HG02623 (cell line): Measurements from ENCODE around the gene RIPOR1.

Experiments
- ATAC-seq: cut with Tn5 transposase; IDR thresholded peaks from one replicate; pipeline ENCODE4 v1.9.1; 2021; ENCODE audit warnings: moderate library complexity; ENCODE audit not compliant: unreplicated experiment

Gene RIPOR1

DNA sequence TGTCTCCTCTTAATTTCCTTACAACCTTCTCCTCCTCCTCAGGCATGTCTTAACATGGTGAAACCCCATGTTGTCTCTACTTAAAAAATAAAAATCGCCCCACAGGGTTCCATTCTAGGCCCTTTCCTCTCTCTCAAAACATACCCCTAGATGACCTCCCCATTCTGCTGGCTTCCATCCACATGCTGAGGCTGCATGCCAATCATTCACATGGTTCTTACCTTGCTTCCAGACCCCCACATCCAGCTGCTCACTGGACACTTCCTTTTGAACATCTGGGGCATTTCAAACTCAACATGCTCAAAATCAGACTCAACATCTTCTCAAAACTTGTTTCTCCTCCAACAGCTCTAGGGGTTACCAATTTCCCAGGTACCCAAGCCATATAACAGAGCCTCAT is 21.3 kb downstream of the RIPOR1 start:
- ATAC-seq: no peak

DNA sequence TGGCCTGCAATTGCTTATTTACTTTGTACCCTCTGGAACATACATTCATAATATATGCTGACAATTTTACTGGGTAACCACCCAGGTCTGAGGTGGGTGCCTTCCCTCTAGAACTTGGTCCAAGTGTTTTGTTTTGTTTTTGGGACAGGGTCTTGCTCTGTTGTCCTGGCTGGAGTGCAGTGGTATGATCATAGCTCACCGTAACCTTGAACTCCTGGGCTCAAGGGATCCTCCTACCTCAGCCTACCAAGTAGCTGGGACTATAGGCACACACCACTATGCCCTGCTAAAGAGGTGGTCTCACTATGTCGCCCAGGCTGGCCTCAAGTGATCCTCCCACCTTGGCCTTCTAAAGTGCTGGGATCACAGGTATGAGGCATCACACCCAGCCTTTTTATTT is 22.5 kb downstream of the RIPOR1 start:
- no peak for ATAC-seq

DNA sequence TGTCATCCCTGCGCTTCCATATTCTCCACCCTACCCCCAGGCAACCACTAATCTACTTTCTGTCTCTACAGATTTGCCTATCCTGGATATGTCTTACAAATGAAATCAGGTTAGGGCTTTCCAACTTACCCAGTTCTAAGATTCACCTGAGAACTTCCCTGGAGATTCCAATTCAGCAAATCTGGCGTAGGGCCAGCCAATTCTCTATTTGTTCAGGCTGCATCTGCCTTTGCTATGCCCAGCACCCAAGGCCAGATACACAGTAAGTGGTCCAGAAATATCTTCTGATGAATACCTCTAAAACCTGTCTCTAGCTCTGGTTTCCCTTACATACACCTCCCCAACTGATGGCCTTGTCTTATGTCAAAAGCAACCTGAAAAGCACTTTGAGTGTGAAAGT is 23.3 kb downstream of the RIPOR1 start:
- ATAC-seq: no peak

DNA sequence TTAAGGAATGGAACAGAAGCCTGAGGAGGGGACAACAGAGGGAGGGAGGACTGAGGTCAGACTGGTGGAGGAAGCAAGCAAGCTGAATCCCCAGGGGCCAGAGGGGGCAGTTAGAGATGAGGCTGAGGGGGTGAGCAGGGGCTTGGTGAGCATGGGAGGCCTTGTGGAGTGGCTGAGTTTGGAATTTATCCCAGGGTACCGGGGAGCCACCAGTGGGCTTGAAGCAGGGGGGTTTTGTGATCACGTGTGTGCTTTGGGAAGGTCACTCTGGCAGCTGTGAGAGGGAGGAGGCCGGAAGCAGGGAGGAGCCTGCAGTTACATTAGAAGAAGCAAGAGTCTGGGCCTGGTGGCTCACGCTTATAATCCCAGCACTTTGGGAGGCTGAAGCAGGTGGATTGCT is 23.8 kb downstream of the RIPOR1 start:
- ATAC-seq: no peak

DNA sequence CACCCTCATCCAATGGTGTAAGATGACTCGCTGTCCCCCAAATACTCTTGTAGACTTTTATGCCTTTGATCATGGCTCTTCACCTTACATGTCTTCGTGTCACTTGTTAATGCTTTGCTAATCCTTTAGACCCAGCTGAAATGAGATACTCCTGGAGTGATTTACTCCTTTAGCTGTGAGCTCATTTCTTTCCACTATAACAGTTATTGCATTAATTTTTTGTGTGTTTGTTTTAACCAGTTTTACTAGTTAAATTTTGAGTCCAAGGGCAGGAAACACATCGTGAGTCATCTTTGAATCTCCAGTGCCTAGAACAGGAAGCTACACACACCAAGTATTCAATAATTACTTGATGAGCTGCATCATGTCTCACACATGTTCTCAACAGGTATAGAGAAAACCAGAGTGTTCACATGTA is 27.2 kb downstream of the RIPOR1 start:
- no peak for ATAC-seq

DNA sequence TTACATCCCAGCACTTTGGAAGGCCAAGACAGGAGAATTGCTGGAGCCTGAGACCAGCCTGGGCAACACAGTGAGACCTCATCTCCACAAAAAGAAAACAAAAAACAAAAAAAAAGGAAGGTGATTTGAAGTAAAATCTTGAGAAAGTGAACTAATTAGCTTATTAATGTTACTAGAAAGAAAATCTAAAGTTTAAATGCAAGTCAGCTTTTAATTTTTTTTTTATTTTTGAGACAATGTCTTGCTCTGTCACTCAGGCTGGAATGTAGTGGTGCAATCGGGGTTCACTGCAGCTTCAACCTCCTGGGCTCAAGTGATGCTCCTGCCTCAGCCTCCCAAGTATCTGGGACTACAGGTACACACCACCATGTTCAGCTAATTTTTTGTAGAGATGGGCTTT is 30.2 kb downstream of the RIPOR1 start:
- no peak for ATAC-seq

DNA sequence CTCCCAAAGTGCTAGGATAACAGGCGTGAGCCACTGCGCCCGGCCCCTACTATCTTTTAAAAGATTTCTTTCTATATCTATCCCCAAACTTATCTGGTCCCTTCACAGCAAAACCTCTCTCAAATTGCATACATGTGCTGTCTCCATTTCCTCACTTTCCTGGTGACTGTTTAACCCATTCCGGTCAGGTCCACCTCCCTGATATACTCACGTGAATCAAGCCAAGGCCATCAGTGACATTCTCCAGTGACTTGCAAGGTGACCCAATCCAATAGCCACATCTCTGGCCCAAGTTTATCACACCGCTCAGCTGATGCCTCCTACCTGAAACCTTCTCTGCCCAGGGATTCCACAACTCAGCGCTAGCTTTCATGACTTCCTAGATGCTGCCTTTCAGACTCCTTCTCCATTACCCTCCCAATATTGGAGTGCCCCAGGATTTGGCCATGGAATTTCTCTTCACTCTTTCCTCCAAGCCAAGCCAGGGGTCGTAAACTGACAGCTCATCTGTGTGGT is 32.3 kb downstream of the RIPOR1 start:
- no peak for ATAC-seq

DNA sequence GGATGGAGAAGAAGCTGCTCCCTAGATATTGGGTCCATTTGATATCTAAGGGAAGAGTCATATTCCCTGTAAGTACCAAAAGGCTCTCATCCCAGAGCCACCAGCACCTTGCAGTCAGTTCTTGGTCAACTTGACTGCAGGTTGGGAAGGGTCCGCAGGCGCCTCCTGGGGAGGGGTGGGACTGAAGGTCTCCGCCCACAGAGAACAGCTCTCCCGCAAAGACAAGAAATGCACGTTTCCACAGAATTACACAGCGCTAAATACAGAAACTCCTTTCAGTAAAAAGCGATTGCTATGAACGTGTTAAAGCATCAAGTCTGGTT is 32.8 kb downstream of the RIPOR1 start:
- no peak for ATAC-seq

DNA sequence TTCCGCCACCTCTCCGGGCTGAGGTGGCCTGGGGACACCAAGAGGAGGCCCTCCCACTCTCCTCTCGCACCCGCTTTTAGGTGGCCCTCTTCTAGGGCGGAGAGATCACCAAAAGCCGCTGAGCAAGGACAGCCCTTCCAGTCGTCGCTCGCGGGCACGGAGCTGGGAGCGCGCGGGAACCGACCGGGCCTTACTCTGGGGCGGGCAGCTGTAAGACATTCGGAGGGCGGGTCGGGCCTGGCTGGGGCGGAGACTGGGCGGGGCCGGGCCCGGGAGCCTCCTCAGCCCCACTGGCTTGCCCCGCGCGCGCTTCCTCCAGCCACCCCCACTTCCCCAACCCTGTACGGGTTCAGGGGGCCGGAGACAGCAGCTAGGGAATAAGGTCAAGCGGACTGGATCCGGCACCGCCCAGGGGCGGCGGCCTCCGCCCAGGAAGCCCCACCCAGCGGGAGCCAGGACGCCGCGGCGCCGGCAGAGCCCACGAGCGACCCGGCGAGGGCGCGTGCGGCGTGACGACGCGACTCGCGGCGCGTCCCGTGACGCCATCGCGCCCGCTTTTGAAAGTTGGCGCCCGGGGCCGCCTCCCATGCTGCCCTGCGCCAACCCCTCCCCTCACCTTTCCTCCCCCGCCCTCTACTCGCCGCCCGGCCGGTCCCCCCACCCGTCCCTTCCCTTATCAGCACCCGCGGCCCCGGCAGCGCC is 33.3 kb downstream of the RIPOR1 start:
- ATAC-seq: peak; percentile 74

DNA sequence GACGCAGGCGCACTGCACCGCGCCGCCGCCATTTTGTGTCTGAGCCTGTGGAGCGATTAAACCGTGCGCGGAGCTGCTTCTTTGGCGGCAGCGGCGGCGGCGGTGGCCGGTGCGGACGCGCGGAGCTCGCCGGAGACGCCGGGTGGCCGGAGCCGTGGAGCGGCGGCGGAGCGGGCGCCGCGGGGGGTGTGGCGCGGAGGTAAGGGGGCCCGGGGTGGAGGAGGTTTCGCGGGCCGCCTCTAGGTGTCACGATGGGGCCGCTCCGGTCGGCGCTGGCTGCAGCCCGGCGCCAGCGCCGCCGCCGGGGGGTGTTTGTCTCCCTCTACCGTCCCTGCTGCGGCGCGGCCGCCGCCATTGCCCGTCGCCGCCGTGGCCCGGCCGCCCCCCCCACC is 33.9 kb downstream of the RIPOR1 start, which contains the start of gene CTCF:
TSS of gene CTCF (plus strand) at position 1 of the 392 bp plus-strand sequence. CDS start 48,307 bp downstream, outside the sequence.
- ATAC-seq: peak; percentile 49

DNA sequence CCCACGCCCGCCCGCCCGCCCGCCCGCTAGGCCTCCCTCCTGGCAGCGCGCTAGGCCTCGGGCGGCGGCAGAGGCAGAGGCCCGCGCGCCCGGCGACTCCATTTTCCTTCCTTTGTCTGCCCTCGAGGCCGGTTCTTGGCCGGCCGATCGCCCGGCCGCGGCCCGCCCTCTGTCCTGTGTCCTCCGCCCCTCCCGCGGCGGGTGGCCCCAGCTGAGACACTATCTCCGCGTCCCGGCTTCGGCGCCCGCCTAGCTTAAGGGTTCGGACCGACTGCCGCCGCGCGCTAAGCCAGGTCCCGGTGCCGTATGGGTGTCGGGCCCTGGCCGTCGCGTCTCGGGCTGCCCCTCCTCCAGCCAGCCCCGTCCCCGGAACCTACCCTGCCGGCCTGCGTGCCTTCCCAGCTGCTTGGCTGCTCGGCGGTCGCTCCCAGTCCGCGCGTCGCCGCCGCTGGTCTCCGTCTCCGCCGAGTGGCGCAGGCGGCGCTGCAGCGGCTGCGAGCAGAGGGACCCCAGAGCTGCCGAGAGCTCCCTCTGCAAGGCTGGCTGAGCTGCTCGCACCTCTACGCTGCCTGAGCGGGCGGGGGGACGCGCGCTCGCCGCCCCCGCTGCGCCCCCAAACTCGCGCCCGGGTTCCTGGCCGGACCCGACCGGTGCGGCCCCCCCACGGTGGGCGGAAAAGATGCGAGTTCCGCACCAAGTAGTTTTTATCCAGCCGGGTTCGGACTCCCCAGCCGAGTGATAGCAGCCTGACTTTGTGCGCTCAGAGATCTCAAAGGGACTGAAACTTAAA is 34.5 kb downstream of the RIPOR1 start:
- peak; percentile 9 for ATAC-seq

DNA sequence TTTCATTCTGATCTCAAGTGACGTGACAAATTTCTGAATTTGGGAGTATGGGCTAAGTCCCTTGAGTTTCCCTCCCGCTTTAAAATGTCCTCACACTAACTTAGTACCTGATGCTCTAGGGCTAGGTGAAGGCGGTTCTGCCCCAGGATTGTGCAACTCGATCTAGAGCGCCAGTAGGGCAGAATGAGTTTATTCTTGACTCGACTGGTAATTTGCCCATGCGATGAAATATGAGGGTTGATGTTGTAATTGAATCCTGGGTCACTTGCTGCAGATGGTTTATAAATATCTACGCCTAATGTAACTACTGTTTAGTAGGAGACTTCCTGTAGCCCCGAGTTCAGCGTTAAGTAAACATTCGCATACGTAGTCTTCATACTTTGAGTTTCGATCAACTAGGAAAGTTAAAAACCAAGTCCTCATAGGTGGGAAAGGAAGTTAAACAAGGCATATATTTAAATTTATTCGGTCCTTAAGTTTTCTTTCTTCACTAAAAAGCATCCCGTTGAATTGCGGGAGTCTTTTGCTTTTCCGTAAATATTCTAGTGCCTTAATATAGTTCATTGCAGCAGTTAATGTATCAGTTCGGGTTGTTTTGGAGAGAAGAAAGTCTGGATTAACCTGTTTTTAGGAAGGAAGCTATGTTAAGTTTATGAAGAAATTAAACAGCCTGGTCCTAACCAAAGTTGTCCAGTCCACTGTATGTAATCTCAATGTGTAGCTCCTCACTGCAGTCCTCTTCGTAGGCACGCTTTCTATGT is 35.3 kb downstream of the RIPOR1 start:
- ATAC-seq: no peak

DNA sequence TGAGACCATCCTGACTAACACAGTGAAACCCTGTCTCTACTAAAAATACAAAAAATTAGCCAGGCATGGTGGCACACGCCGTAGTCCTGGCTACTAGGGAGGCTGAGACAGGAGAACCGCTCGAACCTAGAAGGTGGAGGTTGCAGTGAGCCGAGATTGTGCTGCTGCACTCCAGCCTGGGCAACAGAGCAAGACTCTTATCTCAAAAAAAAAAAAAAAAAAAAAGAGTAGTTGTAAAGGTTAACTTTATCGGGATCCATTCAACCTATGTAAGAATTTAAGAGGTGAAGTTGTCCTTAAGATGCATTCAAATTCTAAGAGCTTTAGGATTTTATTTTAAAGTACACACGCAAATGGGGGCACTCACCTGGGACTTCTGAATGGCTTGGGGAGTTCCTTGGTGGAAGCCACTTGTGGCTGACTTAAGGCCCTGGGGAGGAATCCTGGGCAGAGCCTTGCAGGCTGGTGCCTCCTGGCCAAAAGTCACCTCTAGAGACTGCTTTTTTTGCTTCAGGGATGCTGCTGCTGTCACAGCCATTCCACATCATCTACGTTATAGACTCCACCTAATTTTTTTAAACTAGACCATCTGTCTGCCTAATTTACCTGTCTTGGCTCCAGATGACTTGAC is 37.0 kb downstream of the RIPOR1 start:
- ATAC-seq: no peak

DNA sequence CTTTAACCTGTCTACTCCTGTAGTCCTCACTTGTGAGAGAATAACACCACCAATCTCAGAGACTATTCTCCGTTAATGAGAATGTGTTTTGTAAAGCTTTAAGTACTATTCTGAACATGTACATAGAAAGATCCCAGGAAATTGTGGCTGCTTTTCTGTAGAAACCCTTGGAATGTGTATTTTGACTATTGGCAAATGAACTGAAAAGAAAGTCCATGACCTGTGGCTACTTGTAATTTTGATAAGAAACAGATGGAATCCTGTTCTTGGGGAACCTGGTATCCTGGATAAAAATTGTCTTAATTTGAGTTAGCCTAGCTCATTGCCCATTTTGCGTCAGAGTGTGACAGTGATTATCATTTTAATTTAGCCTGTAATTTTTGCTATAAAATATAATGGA is 42.8 kb downstream of the RIPOR1 start:
- no peak for ATAC-seq

DNA sequence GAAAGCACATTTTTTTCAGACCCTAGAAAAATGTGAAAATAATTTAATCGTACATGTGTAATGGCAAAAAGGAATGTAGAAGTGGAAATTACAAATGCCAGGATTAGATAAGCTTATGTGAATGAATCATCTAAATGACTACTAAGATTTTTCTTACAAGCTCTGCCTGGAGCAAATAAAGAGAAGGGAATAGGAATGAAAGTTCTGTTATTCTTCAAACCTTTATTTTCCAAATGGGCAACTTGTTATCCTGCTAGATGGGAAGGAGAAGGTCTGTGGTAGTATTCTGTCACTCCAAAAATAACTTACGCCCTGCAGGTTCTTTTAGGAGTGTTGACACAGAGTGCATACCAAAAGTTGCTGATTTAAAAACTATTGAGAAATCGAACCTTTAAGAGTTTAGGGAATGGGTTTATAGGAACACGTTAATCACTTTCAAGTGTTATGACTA is 43.4 kb downstream of the RIPOR1 start:
- no peak for ATAC-seq

DNA sequence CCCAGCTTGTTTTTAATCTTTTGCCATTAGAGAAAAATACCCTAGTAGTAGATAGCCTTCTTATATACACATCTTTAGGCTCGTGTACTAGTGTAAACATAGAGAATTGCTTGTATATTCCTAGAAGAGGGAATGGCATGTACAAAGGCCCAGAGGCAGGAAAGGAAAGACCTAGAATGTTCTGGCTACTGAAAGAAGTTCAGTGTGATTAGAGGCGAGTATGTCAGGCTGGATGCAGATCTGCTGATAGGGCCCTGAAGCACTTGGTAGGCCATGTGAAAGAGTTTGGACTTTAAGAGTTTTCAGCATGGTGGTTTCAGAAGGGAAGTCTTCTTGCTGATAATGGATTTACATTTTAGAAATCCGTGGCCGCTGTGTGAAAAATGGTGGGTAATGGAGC is 51.1 kb downstream of the RIPOR1 start:
- no peak for ATAC-seq

DNA sequence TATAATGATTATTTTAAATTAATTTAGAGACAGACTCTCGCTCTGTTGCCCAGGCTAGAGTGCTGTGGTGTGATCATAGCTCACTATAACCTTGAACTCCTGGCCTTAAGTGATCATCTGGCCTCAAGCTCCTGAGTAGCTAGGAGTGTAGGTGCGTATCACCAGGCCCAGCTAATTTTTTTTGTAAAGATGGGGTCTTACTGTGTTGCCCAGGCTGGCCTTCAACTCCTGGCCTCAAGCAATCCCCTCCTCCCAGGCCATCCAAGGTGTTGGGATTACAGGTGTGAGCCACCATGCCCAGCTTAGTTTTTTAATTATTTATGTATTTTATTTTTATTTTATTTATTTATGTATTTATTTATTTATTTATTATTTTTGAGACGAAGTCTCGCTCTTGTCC is 51.6 kb downstream of the RIPOR1 start:
- no peak for ATAC-seq

DNA sequence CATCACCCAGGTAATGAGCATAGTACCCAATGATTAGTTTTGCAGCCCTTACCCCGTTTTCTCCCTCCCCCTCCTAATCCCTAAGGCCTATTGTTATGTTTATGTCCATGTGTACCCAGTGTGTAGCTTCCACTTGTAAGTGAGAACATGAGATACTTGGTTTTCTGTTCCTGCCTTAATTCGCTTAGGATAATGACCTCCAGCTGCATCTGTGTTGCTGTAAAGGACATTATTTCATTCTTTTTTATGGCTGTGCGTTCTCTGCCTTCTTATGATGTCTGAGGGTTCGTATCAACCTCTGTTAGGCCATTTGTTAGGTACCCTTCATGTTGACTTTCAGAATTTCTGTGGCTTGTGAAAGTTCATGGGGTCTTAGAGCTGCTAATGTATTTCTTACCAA is 64.7 kb downstream of the RIPOR1 start:
- ATAC-seq: no peak

DNA sequence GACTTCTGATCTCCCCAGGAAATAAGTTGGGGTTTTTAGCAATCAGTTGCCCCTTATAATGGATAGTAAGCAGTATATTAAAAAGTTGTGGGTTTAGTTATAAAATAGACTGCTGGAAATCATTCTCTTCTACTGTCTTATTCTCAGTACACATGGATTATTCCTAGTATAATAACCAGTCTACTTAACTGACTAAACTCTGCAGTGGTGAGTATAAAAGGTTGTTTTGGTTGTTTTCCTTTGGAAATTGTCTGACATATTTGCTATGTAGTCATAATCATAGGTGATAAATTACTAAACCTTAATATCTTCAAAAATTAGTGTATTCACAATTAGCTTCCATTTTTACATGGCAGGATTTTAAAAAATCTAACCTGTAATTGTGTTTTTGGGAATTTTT is 65.1 kb downstream of the RIPOR1 start:
- ATAC-seq: no peak

DNA sequence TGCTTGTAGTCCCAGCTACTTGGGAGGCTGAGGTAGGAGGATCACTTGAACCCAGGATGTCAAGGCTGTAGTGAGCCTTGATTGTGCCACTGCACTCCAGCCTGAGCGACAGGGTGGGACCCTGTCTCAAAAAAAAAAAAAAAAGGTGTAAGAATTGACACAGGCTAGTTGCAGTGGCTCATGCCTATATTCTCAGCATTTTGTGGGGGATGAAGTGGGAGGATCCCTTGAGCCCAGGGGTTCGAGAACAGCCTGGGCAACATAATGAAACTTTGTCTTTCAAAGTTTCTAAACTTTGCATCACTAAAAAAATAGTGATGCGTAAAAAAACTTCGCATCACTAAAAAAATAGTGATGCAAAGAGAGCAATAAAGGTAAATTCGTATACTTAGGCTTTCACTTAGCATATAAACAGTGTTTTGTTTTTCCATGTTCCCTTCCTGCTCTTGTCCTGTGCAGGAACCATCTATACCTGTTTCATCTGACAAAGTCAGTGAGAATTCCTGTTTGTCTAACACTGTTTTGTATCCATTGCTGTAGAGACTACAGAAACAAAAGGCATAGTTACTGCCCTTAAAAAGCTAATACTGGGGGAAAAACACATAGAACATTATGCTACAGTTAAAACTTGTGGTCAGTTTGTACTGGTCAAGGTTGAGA is 65.8 kb downstream of the RIPOR1 start:
- ATAC-seq: no peak

DNA sequence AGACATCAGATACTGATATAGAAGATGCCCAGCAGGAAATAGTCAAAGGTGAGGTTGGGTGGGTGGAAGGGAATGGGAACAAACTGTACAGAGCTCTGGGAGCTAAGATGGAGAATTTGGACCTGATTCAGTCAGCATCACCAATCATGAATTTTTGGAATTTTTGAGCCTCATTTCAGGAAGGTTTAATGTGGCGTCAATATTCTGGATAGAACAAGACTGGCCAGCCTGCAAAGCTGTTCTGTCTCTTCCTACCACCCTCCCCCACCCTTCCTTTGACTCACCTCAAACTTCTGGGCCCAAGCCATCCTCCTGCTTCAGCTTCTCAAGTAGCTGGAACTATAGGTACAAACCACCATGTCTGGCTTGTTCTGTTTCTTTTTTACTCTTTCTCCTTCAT is 66.3 kb downstream of the RIPOR1 start:
- no peak for ATAC-seq
